Stimulated activated CD8-positive, alpha-beta memory T cell treated with anti-CD3 and anti-CD28 coated beads, Interleukin-2, amount 100 ng/mL, for 48 hours (primary cell): Measurements from ENCODE around the gene LZTFL1.
A peak's percentile ranks its signal among the peaks of the same experiment; 100 is the strongest.

Experiments used
- DNase-seq, 2 donors: peaks; one replicate each; pipeline ENCODE4 v3.0.0-alpha.2; 2020; ENCODE audit warnings: low read depth in 2 of 2

Gene LZTFL1

DNA sequence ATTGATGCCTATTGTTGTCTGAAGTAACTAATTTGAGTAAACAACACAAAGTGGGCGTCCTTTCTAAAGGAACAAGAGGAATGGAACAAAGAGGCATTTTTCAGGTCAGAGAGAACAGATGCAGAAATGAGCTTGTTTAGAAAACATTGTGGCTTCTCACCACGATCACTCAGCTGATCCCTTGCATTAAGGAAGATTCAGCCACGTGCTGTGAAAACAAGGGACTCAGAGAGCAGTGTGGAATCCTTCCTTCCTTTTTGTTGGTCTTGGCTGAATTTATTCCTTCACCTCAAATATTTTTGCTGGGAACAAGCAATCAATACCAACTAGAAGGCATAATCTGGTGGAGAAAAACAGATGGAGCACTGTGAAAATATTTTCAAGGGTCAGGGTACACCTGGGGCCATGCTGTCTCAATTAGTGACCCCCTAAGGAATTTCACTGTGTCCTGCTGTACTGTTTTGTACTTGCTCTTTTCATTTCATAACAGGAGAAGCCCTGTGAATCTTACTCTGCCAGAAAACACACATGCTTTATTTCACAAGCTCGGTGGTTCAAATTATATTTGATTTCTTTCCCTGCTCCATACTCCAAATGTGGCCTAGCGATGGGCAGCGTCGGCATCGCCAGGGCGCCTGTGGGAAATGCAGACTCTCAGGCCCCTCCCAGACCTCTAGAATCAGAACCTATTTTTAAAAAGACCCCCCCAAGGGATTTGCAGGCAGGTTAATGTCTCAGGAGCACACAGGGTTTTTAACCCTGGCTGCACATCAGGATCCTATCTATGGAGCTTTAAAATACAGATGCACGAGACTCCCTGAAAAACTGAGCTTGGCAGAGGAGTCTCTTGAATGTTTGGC lies 34.0 kb downstream of the LZTFL1 start:
- DNase-seq: no peak

DNA sequence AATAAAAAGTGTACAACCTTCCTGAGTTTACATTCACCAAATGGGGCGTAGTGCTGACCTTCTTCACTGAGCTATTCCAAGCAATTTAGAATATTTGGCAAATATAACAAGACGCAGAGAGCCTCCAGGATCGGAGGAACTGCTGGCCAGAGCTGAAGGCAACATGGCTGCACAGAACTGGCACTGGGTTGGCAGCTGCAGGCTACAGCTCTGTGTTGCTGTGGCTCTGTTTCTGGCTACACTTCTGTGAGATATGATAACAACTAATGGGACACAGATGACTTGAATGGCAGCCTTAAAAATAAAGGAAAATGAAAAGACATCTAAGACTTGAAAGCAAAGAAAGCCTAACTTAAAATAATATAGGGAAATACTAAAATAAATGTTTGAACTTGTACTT lies 34.8 kb downstream of the LZTFL1 start:
- DNase-seq: no peak

DNA sequence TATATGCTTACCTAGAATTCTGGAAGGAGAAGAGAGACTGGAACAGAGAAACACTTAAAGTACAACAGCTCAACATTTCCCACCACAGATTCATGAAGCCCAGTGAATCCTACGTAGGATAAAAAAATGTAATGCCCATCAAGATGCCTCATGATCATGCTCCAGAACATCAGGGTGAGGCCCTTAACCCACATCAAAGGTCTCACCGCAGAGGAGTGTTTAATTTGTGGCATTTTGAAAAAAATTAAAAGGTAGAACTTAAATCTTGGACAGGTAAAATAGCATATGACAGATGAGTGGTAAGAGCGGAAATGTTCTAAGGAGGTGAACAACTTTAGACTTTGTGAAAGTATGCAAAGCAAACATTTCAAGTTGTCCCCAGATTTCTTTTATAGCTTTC lies 35.8 kb downstream of the LZTFL1 start:
- DNase-seq: no peak

DNA sequence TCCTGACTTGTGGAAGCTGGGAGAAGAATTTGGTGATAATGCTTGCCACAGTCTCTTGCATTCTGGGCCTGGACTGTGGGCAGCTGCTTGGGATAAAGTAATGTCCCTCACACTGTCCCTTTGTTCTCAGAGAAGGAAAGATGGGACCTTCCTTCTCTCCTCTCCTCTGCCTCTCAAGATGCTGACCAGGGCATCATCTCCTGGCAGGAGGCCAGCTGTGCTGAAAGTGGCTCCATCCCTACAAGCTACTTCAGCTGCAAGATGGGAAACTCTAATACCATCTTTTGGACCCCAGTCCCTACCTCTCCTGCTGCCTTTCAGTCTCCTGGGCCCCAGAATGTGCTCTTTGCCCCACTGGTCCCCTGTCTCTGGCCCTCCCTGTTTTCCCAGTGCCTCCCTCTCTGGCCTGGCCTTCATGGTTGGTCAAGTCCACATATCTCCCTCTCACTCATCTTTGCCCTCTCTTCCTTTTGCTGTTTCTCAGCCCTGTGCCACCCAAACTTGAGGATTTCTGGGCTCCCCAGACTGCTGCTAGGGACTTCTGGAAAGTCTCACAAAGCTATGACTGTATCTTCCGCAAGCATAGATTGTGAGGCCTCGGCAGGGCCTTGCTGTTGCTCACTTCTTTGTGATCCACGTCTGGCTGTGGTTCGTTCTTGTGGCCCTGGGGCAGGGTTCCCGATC lies 38.5 kb downstream of the LZTFL1 start:
- DNase-seq: no peak

DNA sequence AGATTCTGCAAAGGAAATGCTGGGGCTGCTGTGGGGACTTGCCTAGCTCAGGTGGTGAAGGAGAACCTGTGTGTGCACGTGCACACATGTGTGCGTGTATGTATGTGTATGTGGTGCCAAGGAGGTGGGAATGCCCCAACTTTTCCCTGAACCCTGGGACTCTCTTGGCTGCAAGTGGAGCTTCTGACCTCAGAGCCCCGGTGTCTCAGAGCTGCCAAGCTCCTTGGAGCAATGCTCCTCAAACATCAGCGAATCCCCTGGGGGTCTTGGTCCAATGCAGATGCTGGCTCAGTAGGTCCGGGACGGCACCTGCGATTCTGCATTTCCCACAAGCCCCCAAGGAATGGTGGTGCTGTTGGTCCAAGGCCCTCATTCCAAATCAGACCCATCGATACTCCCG lies 39.8 kb downstream of the LZTFL1 start:
- no peak for DNase-seq

DNA sequence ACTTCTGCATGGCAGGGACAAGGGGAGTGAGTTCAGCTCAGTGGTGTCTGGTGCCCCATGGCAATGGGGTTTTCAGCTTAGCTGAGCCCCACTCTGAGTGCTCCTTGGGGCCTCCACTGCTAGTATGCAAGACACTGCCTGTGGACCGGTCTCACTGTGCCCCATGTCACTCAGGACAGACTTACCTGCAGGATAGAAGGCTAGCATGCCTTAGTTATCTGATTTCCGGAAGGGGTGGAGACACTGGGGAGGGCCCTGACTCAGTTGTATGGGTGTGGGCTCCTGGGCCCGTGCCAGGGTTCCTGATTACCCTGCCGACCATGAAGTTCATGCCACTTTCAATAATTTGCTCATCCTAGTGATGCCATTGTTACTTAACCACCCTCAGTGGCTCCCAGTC lies 41.3 kb downstream of the LZTFL1 start:
- DNase-seq: no peak

DNA sequence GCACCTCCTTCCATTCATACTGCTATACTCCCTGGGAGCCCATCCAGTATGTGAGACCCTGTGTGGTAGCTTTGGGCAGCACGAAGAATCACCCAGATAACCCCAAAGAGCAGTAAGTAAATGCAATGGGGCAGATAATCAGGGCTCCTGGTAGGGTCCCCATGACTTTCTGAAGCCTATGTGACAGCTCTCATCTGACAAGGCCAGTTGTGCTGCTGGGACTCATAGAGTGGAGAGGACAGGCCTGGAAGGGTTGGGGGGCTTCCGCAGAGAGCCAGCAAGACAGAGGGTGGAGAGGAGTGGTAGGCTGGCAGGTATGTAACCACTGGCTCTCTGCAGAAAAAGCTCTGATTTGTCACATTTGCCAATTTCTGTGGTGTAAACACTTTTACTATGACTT lies 42.3 kb downstream of the LZTFL1 start:
- no peak for DNase-seq

DNA sequence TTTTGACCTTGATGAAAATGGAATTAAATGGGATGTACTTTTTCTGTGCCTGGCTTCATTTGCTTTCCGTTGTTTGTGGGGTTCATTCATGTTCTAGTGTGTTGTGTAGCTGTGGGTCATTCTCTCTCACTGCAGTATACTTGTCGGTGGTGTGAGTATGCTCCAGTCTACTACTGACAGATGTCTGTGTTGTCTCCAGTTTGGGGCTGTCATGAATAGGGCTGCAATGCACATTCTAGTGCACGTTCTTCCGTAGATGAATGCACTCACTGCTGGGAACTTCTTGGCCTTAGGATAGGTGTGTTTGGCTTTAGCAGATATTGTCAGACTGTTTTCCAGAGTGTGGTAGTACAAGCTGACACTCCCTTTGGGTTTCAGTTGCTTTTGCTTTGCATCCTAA lies 43.9 kb downstream of the LZTFL1 start:
- DNase-seq: no peak

DNA sequence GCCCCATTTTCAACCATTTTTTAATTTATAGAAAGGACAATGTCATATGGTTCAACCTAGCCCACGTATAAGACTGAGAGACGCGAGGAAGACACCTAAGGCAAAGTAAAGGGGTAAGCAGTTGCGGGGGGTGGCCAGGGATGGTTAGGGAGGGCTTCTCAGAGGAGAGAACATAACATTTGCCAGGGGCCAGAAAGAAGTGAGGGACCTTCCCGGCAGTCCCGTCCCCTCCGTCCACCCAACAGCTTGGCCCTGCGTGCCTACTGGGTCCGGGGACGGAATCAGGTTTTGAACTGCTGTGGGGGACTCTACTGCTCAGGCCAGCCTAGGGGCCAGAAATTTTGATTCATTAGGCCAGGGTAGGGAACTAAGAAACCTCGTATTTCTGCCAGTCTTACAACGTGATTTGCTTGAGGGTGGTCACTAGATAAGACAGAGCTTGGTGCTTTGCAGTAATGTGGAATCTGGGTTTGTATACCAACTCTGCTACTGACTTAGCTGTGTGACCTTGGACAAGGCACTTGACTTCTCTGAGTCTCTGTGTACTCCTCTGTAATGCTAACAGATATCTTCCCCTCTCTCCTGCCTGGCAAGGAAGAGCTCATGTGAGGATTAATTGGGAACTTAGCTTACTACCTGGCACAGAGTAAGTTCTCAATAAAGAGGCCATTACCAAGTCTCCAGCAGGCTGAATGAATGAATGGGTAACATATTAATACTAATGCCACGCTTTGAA lies 44.8 kb downstream of the LZTFL1 start:
- no peak for DNase-seq

DNA sequence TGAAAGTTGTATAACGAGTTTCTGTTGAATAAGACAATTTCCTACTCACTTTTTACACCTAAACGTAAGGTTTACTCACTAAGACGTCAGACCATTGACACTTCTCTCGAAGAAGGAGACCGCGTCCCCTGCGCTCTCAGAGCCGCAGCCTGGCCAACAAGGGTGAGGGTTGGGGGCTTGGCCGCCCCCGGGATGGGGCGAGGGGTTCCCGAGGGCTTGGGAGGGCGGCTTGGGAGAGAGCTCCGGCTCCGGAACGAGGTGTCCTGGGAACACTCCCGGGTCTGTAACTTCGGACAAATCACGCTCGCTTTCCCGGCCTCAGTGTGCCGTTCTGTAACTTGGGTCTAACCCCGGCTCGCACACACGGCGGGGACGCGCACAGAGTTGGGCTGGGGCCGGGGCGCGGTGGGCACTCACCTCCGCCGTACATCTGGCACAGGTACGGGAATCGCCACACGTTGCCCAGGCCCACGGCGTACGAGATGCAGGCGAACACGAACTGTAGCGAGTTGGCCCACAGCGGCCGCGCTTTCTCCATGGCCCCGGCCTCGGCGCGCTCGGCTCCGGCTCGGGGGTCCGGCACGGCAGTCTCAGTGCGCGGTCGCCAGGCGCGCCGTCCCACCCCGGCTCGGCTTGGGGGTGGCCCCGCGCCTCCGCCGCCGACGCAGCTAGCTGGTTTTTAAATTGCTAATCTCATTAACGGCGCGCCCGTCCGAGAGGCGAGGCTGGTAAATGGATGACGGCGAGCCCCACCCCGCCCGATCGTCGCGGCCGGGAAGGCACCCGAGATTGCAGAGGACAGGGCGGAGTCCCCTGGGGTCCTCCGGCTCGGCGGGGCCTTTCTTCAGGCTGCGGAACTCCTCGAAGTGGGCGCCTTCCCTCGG lies 45.8 kb downstream of the LZTFL1 start, which contains the start of gene SLC6A20:
TSS of gene SLC6A20 (minus strand) at position 655 of the 884 bp plus-strand sequence. CDS start at position 538, 117 bp downstream.
- peak in 1 of 2 donors; percentile 9 for DNase-seq

DNA sequence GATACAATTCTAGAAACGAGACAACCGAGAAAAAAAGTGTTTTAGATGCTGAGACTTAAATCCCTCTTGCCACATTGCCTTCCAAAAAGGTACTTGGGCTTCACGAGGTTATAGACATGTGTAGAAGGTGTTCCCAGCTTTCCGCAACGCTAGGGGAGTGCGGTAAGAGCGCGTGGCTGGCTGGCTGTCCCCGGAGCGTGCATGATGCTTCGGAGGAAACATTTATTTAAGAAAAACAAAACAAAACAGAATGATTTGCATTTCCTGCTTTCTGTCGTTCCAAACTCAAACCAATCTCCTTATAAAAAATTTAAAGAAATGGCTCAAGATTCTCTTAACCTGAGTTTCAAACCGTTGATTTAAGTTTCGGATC lies 46.4 kb downstream of the LZTFL1 start:
- DNase-seq: no peak

DNA sequence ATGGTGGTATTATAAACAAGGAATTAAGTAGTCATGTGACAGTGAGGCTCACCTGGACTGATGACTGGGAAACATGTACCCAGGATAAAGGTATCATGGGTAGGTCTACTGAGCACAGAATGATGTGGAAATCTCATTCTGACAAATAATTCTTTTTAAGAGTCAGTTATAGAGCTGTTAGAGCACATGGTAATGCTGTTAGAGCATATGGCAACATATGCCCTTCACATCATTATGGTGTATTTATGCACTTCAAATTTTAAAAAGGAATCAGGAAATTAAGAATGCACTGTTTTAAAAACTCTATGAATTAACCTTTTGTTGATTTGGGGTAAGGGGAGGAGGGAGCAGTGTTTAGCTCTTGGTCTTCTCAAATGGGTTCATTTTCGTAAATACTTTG lies 47.3 kb downstream of the LZTFL1 start:
- no peak for DNase-seq

DNA sequence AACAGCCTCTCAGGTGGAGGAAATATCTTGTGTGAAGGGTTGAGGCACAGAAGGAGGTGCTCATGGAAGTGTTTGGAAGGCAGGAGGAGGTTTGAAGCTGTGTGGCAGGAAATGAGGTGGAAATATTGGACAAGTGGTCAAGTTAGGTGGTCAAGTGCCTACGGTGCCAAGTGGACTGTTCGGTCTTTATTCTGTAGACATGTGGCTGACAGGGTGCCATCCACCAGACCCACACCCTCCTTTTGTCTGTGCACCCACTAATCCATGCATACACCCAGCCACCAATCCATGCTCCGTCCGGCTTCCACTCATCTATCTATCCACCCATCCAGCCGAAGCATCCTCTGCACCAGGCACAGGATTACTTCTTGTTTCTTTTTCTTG lies 47.8 kb downstream of the LZTFL1 start:
- no peak for DNase-seq

DNA sequence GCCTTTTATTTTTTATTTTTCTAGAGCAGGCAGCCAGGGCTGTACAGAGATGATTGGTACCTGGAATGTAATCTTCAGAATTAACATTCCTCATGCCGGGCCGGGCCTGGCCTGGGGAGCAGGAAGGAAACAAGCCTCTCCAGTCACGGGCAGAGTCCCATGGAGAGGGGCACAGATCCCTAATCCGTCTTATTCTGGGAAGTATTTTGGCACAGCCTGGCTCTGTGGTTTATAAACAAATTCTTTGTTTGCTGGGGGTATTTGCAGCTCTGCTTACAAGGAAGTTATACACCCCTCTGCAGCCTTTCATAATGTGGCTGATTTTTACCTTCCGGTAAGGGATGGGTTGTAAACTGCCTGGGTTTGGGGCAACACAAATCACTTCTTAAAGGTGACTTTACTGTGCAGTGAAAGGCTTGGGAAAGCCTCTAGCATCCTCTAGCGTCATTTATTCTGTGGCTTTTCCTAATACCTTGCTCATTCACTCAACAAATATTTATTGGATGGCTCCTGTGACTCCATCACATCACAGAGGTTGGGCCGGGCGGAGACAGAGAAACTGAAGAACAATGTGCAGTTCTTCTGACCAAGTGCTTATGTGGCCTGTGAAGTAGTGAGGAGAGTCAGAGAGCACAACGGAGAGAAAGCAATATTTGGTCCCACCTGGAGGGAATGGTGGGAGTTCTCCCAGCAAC lies 48.3 kb downstream of the LZTFL1 start:
- no peak for DNase-seq

DNA sequence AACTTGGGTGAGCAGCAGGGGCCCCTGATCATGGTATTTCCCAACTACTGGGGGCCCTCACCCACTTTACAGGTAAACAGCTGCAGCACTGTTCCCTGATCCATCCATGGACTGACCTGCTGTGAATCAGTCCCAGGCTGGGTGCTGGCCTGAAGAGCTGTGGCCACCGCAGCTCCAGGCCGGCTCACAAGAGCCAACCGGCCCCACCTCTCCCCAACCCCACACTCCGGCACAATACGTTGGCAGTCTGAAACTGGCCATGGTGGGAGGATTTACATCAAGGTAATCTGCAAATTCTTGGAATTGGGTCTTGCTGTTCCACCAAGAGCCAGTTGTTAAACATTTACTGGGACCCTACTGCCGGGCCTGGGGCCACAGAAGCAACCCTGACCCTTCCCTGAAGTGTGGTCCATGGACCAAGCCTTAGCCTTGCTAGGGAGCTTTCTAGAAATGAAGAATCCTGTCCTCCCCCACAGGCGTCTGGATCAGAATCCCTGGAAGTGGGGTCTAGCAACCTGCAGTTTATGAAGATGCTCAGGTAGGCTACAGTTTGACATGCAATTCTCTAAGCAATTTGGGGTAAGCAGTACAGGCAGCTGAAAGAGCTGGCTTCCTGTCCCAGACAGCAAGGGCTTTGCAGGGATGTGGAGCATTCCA lies 49.3 kb downstream of the LZTFL1 start:
- DNase-seq: no peak

DNA sequence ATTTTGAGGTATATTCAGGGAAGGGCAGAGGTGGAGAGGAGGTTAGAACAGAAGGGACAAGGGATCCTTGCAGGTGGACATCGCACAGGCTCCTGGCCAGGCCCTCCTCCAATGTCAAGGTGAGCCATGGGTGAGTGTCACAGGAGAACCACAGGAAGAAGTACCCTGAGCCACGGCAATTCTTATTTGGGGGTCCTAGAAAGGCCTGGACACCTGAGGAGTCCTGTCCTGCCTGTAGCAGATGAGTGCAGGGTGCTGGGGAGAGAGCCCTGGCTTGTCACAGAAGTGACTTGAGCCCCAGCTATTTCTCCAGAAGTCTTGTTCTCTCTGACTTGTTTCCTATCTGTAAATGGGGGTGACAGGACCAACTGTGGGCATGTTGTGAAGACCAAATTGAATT lies 49.9 kb downstream of the LZTFL1 start:
- no peak for DNase-seq

DNA sequence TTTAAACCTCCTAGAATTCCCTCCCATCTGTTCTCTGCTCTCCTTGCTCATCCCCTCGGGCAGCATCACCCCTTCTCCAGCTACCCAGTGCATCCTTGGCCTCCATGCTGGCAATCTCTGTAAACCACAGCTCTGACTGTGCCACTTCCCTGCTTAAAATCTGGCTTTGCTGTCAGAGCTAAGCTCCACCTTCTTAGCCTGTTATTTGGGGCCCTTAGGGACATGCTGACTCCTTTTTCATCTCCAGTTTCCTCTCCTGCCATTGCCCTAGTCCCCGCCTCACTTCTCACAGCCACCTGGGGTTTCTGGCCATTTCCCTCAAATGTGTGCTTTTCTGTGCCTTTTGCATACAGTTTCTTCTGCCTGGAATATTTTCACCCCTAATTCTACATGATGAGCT lies 51.3 kb downstream of the LZTFL1 start:
- DNase-seq: no peak

DNA sequence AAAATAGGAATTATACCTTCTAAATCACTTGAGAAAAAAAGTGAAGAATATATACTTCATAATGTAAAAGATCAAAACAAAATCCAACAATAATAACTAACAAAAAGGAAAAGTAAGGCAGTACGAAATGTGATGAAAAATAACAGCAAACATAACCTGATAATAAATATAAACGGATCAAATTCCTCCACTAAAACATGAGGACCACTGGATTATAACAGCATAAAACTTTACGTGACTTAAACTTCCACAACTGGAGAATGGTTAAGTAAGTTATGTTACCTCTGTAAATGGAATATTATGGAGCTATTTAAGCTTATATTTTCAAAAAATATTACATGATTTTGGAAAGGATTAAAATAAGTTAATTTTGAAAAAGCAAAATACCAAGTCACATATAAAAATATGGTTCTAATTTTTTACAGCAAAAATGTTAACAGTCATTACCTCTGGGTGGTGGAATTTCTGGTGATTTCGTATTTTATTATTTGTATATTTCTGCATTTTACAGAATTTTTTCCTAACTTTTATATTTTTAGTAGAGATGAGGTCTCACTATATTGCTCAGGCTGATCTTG lies 52.6 kb downstream of the LZTFL1 start:
- DNase-seq: no peak

DNA sequence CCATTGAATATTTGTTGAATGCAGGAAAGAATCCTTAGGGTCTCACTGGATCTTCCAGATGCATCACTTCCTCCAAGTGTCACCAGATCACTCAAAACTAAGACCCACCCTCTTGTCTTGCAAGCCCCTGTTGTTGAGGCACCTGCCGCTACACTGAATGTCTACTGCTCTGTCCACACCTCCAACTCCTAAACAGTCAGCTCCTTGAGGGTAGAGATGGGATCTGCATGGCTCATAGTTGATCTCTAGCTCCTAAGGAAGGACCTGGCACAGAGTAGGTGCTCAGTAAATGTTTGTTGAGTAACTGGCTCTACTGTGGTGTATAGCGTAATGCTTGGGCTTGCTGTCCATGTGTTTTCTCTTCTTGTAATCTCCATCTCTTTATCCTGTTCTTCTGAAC lies 54.4 kb downstream of the LZTFL1 start:
- DNase-seq: no peak
